ENCODE data around the gene NBEAL2.

NBEAL2 gene, protein sequence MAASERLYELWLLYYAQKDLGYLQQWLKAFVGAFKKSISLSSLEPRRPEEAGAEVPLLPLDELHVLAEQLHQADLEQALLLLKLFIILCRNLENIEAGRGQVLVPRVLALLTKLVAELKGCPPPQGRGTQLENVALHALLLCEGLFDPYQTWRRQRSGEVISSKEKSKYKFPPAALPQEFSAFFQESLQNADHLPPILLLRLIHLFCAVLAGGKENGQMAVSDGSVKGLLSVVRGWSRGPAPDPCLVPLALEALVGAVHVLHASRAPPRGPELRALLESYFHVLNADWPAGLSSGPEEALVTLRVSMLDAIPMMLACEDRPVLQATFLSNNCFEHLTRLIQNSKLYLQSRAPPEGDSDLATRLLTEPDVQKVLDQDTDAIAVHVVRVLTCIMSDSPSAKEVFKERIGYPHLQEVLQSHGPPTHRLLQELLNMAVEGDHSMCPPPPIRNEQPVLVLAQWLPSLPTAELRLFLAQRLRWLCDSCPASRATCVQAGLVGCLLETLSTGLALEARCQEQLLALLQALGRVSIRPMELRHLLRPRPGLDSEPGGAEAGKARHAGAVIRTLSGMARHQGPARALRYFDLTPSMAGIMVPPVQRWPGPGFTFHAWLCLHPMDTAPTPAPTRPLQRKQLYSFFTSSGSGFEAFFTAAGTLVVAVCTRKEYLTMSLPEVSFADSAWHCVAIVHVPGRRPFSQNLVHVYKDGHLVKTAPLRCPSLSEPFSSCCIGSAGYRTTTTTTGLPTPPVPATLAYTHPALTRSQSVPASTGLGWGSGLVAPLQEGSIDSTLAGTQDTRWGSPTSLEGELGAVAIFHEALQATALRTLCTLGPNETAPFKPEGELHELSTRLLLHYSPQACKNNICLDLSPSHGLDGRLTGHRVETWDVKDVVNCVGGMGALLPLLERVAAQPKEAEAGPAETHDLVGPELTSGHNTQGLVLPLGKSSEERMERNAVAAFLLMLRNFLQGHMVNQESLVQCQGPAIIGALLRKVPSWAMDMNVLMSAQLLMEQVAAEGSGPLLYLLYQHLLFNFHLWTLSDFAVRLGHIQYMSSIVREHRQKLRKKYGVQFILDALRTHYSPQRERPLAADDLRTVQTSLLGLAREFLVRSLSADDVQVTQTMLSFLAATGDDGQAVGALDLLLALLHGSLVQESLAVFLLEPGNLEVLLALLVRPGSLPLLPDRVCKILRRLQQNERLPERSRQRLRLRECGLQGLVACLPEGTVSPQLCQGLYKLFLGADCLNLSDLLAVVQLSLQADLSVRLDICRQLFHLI (N-terminal part only)

DNA sequence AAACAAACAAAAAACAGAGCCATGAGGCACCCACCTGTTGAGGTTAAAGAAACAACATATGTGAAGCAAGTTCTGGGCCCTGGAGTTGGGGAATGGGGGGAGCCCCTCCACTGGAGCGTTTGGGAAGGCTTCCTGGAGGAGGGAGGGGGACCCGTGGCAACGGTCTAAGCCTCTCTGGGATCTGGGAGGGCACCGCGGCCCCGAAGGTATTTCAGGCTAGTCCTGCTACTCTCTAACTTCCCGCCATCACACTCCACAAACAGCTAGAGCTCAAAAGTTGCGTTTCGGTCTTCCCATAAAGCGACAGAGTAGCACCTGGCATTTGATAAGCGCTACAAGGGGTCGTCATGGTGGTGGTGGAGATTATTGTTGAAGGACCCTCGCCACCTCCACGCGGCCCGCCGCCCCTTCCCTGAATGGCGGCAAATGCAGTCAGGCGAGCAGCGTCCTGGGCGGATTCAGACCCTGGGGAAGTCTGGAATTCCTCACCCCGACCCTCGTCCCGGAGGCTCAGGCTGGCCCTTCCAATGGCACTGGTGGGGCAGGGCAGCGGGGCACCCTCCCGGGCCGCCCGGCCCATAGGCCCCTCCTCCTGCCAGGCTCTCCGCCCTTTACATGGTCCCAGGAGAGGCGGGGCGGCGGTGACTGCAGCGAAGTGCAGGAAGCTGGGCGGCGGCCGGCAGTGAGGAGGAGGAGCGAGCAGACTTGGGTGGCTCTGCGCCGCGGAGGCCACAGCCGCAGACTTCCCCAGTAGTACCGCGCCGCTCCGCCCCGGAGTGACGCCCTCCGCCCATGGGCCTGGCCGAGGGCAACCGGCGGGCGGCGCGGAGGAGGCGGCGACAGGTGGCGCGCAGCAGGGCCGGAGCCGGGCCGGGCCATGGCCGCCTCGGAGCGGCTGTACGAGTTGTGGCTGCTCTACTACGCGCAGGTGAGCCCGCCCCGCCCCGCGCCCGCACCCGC, at the start of gene NBEAL2:
NBEAL2 (plus strand) TSS at position 682 of the 960 bp plus-strand sequence; CDS start at position 878, 196 bp downstream.
- peak; percentile 58 to 63 for DNase-seq (ENCODE audit: low read depth in 2 of 2)

DNA sequence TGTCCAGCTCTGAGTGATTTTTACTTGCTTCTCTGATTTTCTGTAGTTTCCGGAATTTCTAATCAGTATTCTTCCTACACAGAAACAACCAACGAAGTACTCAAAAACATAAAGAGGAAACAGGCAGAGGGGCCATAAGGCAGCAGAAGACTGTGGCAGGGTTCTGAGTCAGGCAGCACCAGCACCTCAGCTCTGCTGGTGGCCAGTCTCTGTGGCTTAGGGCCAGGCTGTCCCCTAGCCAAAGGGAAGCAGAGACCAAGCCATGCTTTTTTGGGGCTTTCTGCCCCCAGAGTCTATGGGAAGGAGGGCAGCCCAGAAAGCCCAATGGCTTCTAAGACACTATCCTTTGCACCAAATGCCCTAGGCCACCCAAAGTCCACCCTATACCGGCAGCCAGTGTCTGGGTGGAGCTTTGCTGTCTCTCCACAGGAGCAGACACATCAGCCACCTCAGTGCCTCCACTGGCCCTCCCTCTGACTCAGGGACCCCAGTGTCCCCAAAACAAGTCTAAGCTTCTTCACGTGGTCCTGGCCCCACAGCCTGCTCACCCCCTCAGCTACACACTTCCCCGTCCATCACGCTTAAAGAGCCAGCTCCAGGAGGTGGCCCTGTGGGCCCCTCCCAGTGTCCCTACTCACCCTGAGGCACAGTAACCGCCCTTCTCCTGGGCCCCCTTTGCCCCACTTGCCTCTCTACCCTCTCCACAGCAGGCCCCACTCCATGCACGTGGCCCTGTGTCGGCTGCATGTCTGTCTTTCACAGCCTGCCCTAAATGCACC, 49.1 kb upstream of the NBEAL2 start:
- DNase-seq (ENCODE audit: low read depth in 2 of 2): no peak

DNA sequence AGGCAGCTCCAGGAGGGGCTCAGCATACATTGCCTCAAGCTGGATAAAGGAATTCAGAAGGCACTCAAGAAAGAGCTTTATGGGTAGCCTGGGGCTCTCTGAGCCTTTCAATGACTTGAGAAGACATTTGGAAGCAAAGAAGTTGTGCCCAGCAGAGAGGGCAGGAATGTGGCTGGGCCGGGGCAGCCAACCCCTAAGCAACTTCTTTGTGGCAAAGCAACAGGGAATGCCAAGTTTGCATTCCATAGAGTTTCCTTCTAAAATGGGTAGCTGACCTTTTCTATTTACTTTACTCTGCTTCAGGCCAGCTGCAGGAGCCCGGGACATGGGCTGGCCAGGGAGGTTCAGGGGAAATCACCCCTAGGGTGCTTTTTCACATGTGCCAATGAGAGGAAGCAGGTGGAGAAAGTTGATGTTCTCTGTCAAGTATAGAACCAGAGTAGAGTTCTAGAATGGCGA, 48.5 kb upstream of the NBEAL2 start:
- DNase-seq (ENCODE audit: low read depth in 2 of 2): no peak

DNA sequence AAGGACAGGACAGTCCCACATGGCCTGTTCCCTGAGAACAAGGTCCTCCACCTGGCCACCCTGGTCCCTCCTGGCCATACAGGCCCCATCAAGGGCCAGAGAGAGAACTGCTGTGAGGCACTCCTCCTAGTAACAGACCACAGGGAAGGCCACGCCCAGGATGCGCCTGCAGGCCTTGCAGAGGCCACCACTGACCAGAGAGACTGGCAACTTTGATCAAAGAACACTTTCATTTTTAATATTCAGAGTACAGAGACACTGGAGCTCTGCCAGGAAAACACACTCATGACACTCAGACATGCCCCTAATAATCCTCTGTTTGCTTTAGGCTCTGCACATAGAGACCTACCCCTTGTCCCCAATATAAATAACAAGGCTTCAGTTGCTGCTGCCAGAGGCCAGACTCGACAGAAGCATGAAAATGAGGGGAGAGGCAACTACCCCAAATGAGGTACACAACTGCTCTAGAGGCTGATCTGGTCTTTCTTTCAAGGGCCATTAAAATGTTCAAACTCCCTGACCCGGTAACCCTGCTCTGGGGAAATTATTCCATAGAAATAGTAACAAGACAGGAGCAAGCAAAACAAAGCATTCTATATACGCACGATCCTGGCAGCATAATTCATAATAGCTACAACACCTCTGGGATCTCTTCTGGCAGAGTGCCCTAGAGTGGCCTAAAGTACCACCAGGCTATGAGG, 47.7 kb upstream of the NBEAL2 start:
- no peak for DNase-seq (ENCODE audit: low read depth in 2 of 2)

DNA sequence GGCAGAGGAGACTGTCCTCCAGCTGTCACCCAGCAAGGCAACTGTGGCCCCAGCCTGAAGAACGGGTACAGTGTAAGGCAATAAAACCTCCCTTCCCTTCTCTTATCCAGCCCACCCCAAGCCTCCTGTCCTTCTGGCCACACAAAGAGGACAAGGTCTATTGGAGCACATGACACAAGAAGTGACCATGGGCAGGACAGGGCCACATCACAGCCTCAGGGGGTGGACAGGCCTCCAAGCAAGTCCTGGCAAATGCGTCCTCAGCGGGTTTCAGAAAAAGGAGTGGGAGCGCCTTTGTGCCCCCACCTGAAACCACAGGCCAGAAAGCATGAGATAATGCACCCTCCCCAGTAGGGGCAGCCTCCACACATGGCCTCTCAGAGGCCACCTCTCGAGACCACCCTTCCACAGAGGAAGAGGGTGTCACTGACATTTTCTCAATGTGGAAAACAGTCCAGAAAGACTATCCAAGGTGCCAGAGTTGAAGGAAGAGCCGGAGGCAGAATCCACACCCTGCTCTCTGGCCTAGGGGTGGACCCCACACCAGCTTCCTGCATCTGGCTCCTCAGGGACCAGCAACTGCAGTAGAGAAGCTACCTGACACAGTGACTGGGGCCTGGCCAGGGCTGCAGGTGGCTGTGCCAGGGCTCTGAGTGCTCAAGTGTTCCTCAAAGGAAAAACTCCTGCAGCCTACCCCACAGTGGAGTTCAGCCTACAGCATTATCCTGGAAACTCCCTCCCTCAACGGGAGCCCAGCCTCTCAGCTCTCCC, 46.8 kb upstream of the NBEAL2 start:
- no peak for DNase-seq (ENCODE audit: low read depth in 2 of 2)

DNA sequence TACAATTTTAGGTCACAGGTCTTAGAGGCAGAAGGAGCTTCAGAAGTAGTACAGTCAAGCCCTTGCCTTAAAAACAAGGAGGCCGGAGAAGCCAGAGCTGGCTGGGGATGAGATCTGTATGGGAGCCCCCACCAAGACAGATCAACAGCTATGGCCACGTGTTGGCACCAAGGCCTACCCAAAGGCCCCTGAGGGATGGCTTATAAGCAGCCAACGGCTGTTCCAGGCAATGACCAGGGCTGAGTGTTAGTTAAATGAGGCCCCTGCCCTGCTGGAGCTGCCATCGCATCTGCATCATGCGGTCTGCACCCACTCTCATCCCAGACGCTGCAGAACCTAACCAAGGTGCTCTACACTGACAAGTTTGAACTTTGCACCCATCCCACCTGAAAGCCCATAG, 46.2 kb upstream of the NBEAL2 start:
- DNase-seq (ENCODE audit: low read depth in 2 of 2): no peak

DNA sequence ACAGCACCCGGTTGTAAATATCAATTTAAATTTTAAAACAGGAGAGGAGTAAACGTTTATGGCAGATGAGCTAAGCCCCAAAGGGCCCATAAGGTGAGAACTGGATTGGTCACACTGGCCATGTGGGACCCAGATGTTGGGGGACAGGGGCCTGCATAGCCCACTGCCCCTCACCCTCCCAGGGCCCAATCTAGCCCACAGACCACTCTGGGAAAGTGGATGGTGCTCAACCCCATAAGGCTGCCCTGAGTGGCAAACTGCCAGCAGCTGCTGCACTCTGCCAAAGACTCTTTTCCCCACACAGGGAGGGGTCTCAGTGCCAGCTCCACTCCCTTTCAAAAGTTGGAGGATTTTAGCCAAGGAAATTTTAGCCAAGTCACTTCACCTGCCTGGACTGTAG, 45.4 kb upstream of the NBEAL2 start:
- DNase-seq (ENCODE audit: low read depth in 2 of 2): no peak

DNA sequence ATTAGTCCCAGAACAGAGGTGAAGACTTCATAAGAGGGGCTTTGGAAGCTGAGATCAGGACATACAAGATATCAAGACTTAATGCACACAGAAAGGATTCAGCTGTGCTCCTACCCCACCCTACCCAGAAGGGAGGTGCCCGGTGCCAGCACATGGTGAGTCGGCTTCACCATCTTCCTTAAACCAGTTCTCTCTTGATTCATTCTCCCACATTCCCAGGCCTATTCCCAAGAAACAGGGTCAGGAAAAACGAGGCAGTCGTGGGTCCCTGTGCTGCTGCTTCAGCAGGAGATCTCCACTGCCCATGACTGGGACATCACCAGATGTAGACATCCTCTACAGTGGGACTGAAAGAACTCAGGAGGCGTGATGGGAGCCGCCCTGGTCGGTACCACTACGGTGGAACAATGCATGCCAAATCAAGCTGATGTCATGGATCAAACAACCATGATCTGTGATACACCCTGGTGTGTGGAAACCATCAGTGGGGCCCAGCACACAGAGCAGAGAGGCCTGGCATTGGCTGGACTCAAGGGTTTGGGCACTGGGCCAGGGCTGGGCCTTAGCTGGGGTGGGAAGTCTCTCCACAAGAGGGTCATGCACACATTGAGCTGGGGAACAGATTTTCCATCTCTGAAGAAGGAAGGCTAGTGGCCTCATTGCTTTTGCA, 44.8 kb upstream of the NBEAL2 start:
- DNase-seq (ENCODE audit: low read depth in 2 of 2): no peak

DNA sequence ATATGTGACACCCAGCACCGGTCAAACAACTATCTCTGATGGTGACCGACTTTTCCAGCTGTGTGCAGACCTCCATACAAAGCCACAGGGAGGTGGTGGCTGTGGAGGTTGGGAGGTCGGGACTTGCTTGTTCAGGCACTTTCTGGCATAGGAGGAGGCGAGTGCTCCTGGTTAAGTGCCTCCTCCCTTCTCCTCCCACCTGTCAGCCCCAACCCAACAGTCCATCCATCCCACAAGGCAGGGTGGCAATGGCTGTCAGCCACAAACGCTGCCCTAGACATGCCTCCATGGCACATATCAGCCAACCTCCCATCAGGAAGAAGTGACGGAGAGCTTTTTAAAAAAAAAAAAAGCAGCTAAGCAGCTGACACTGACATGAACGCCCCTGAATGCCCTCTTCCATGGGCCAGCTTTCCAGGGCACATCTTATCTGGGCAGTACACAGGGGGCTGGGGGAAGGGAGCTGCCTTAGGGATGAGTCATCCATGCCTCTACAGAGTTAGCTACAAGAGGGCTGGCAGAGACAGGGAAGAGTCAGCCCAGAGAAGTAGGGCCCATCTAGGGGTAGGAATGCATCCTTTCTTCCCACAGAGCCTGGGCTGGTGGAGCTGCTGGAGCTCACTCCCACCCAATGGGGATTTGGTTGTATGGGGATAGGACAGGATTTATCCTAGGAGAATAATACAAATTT, 44.2 kb upstream of the NBEAL2 start:
- peak; percentile 83 to 84 for DNase-seq (ENCODE audit: low read depth in 2 of 2)

DNA sequence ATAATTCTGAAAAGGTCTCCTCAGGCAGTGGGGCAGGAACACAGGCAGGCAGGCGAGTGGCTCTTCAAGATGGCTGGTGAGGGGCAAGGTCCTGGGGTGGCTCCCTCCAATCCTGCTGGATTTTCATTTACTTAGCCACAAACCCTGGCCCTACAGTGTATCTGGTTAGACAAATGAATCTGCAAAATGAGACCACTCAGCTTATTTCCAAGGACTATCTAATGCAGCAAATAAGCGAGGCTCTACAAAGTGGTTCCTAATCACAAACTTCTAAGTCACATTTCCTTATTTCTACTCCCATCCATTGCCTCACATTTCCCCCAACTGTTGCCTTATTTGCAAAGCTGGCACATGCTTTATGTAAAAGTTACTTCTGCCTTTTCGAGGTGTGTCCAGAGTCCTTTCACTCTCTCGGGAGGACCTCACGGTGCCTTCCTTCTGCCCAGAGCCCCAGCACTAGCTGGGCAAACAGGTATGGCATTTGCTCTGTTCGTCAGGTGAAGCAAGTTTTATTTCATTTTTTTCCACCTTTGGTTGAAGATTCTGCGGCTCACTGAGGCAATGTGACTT, 43.4 kb upstream of the NBEAL2 start:
- DNase-seq (ENCODE audit: low read depth in 2 of 2): no peak

DNA sequence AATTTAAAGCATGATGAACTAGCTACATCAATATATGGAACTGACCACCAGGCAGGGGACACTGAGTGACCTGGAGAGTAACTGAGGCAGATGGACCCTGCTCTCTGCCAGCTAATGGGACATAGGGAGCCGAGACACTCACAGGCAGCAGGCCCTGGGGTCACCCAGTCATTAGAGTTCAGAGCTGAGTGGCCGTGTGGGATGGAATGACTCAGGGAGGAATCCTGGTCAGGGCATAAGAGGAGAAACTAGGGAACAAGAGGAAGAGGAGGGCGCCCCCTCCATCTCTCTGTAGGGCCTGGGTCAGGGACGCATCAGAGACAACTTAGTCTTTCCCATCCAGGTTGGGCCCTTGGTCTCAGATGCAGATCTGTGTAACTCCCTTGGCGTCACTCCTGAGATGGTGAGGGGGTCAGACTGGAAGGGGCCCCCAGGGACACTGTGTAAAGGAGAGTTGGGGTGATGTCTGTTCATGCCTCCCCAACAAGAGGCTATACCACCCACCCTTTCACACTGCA, 42.7 kb upstream of the NBEAL2 start:
- DNase-seq (ENCODE audit: low read depth in 2 of 2): no peak

DNA sequence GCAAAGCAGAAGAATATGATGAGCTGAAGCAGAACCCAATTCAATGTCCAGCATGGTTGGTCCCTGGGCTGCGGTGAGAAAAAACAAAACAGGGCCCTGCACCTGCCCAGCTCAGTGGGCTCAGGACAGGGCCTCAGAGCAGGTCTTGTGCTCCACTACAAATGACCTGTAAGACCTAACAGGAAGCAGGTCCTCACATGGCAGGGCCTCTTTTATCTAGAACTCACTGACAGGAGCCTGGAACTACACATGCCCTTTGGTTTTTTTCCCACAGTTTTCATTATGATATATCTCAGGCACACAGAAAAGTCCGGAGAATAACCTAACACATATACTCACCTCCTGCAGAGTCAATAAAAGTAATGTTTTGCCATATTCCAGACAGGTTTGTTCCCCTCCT, 41.3 kb upstream of the NBEAL2 start:
- no peak for DNase-seq (ENCODE audit: low read depth in 2 of 2)

DNA sequence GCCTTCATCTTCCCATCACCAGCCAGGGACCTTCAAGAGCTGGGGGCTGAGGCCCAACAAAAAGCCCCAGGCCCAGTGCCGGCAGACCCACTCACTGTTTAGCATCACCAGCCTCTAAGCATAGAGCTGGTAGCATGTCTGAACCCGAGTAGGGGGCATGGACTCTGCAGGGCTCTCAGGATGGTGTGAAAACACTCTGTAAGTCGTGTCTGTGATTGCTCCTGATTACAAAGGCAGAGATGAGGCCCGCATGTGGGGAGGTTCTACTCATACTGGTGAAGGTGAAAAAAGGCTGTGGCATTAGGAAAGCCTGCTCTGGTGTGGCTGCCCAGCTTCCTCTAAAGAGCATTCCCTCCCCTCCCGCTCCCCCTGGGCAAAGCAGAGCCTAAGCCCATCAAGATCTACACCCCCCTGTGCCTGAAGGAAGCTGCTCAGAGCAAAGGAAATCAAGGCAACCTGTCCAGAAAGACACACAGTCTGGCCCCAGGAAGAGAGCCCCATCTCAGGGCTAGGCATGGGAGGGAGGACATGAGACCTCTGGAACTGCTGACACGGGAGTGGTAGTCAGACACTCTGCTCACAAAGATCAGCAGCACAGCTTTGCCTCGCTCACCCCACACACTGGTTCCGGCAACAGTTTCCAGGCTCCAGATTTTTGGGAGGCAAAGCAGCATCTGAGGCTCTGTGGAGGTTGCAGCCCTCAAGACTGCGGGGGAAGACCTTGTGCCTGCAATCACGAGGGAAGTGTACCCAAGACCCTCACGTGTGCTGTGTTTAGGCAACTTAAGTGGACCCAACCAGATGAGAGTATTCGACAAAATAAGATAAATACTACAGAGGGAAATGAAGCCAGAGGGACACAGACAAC, 39.7 kb upstream of the NBEAL2 start:
- no peak for DNase-seq (ENCODE audit: low read depth in 2 of 2)

DNA sequence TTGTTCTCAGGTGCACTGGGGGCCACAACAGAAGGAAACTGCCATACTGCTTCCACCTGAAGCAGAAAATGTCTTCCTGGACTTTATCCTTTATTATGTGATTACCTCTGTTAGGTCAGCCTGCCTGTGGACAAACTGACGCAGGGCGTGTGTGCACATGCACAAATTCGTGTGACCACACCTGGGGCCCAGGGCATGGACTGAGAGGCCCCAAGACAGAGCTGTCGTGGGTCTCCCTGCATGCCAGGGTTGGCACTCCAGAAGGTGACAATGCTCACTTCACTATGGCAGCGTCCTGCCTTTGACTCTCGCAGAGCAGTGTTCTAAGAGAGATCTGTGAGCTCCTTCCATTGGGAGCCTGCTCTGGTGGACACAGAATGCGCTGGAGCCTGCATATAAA, 37.4 kb upstream of the NBEAL2 start:
- no peak for DNase-seq (ENCODE audit: low read depth in 2 of 2)

DNA sequence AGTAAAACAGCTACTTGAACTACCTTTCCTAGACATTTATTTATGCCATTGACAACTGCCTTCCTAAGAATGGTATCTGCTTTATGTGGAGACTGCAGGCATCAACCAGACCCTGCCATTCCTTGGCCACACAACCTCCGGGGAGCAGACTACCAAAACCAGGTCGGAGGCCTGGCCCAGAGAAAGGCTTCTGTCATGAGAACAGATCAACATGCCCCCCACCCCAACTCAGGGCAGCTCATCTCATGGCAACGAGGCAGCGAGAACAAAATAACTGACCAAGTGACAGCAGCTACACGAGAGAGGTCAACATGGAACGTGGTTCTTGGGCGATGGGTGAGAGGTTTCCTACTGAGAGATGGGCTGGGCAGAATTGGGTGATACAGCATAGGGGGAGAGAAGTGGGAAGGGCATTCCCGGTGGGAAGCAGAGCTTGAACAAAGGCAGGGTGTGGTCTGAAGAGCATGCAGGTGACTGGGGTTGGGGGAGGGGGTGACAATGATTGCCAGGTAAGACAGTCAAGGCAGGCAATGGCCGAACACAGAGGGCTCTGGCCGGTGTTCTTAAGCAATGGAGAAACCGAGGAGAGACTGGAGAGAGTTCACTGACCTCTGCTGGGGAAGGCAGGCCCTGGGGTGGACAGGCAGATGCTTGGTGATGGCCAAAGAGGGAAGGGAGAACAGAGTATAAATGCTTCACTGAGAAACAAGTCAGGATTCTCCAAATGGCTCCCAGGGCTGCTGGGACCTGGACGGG, 36.8 kb upstream of the NBEAL2 start:
- DNase-seq (ENCODE audit: low read depth in 2 of 2): no peak

All from fibroblast of skin of left biceps (primary cell).